ENCODE results near the gene AOPEP.

The AOPEP gene

GRCh38 chr9:94714494-94714893 is 12.0 kb upstream of the AOPEP start:
- Histone ChIP-seq H3K9me2 (replicated peaks; ENCODE audit: insufficient read depth, low read length) (no peaks in the 10 kb centered on the region), H3K9ac (ENCODE audit: low read length) (no peak overlapping the region), H3K27me3 (ENCODE audit: low read length) (no peaks in the 10 kb centered on the region), H3K4me2 (ENCODE audit: low read depth, low read length, poor library complexity, severe bottlenecking) (no peak overlapping the region), H3F3A (ENCODE audit: insufficient read depth) (no peaks in the 10 kb centered on the region), H4K20me1 (ENCODE audit: low read depth, low read length) (no peaks in the 10 kb centered on the region), H3K79me2 (ENCODE audit: insufficient read depth, low read length) (no peaks in the 10 kb centered on the region), H3K27ac (ENCODE audit: low read depth, low read length) (no peak overlapping the region), H3K36me3 (ENCODE audit: low read length) (no peaks in the 10 kb centered on the region), H2AFZ (ENCODE audit: low read depth, low read length, severe bottlenecking) (no peak overlapping the region), H3K9me3 (ENCODE audit: insufficient read depth, low read length) (no peaks in the 10 kb centered on the region), H3K4me3 (ENCODE audit: insufficient read depth, low read length, poor library complexity, severe bottlenecking) (no peak overlapping the region)
- TF ChIP-seq CTCF (IDR thresholded peaks at IDR 0.05; ENCODE audit: insufficient read depth, low read length, poor library complexity, severe bottlenecking) (no peak), EZH2phosphoT487 (conservative IDR thresholded peaks at IDR 0.05; ENCODE audit: low read length) (no peak)

DNA sequence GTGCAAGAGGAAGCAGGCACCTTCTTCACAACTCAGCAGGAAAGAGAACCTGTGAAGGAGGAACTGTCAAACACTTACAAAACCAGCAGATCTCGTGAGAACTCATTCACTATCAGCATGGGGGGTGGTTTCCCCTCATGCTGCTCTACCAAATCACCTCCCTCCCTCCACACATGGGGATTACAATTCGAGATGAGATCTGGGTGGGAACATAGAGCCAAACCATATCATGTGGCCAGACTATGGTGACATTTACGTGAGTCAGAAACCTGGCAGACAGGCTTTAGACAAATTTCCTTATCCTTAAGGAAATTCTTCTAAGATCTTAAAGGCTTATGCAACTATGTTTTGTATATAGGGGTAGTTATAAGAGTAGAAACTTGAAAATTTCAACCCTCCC is 8.7 kb upstream of the AOPEP start:
- no peak overlapping the region for H3K4me2 ChIP-seq (ENCODE audit: low read depth, low read length, poor library complexity, severe bottlenecking)

GRCh38 chr9:94718936-94719335 is 7.6 kb upstream of the AOPEP start:
- Histone ChIP-seq H3K9me2 (replicated peaks; ENCODE audit: insufficient read depth, low read length) (no peaks in the 10 kb centered on the region), H3K4me2 (ENCODE audit: low read depth, low read length, poor library complexity, severe bottlenecking) (no peak overlapping the region), H3K36me3 (ENCODE audit: low read length) (no peaks in the 10 kb centered on the region), H3K9ac (ENCODE audit: low read length) (no peak overlapping the region), H3K4me3 (ENCODE audit: insufficient read depth, low read length, poor library complexity, severe bottlenecking) (no peak overlapping the region), H3F3A (ENCODE audit: insufficient read depth) (no peaks in the 10 kb centered on the region), H2AFZ (ENCODE audit: low read depth, low read length, severe bottlenecking) (no peak overlapping the region), H4K20me1 (ENCODE audit: low read depth, low read length) (no peaks in the 10 kb centered on the region), H3K27ac (ENCODE audit: low read depth, low read length) (no peak overlapping the region), H3K9me3 (ENCODE audit: insufficient read depth, low read length) (no peaks in the 10 kb centered on the region), H3K27me3 (ENCODE audit: low read length) (no peaks in the 10 kb centered on the region), H3K79me2 (ENCODE audit: insufficient read depth, low read length) (no peaks in the 10 kb centered on the region)
- TF ChIP-seq EZH2phosphoT487 (conservative IDR thresholded peaks at IDR 0.05; ENCODE audit: low read length) (no peak), CTCF (IDR thresholded peaks at IDR 0.05; ENCODE audit: insufficient read depth, low read length, poor library complexity, severe bottlenecking) (no peak)

More for the DNA sequence above, 8.7 kb upstream of the AOPEP start:
- Histone ChIP-seq H3F3A (ENCODE audit: insufficient read depth) (no peaks in the 10 kb centered on the region), H3K27me3 (ENCODE audit: low read length) (no peaks in the 10 kb centered on the region), H3K9me3 (ENCODE audit: insufficient read depth, low read length) (no peaks in the 10 kb centered on the region), H4K20me1 (ENCODE audit: low read depth, low read length) (no peaks in the 10 kb centered on the region), H3K4me3 (ENCODE audit: insufficient read depth, low read length, poor library complexity, severe bottlenecking) (no peak overlapping the region), H3K36me3 (ENCODE audit: low read length) (no peaks in the 10 kb centered on the region), H3K9ac (ENCODE audit: low read length) (no peak overlapping the region), H3K9me2 (replicated peaks; ENCODE audit: insufficient read depth, low read length) (no peaks in the 10 kb centered on the region), H3K27ac (ENCODE audit: low read depth, low read length) (no peak overlapping the region), H2AFZ (ENCODE audit: low read depth, low read length, severe bottlenecking) (no peak overlapping the region), H3K79me2 (ENCODE audit: insufficient read depth, low read length) (no peaks in the 10 kb centered on the region)
- TF ChIP-seq CTCF (IDR thresholded peaks at IDR 0.05; ENCODE audit: insufficient read depth, low read length, poor library complexity, severe bottlenecking) (no peak), EZH2phosphoT487 (conservative IDR thresholded peaks at IDR 0.05; ENCODE audit: low read length) (no peak)

Measured in SU-DHL-6 (cell line).